Measurements from ENCODE around the gene ABCD4.

Gene ABCD4

DNA sequence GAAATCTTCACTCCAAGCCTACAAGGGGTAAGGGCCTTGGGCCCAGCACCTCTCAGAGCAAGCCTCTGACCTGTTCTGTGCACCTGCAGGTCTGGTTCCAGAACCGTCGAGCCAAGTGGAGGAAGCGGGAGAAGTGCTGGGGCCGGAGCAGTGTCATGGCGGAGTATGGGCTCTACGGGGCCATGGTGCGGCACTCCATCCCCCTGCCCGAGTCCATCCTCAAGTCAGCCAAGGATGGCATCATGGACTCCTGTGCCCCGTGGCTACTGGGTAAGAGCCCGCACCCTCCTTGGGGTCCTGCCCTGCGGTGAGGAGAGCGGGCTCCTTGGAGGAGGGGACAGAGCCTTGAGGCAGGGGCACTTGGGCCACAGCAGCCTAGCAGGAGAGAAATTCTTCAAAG is 43.2 kb downstream of the ABCD4 start:
- no peak for DNase-seq (ENCODE audit: low spot score)

DNA sequence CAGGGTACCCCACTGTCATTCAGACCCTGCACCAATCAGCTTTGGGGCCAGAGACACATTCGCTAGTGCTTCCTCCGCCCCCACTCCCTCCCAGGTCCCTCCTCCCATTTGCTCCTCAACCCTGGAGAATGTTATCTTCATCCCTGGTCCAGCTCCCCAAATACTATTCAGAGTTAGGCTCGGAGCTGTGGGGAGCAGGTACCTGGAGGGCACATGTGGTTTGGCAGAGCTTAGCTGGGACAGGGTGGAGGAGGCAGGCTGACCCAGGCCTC is 44.0 kb downstream of the ABCD4 start:
- DNase-seq (ENCODE audit: low spot score), result no peak

DNA sequence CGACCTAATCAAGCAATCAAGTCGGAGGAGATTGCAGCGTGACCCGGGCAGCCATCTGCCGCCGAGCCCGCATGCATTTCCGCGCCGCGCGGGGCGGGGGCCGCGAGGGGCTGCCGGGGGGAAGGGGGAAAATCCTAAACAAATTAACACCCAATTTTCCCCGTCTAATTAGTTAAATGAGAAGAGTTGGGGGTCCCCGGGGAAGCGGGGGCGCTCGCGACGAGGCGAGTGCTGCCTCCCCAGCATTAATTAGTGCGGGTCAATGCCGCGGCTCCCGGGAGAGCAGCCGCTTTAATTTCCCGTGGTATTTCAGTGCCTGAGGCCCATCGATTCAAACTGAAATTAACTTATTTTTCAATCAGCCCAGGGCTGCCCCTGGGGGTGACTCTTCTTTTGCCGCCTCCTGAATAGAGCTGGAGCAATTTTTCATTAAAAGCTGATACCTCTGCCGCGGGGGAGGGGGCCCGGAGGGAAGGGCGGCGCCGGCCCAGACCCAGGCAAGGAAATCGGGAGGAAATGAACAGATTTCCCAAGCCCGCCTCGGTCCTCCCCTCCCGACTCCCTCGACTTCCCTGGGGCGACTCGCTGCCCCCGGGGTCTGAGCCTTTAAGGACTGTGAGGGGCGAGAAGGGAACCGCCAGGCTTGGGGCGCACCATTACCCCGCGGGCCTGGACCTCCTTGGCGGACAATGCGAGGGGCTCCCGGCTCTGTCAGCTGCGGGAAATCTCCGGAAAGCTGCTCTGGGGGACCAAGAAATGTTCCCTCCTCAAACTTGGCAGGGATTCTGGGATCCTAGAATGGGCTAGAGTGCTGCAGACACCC is 44.6 kb downstream of the ABCD4 start:
- no peak for DNase-seq (ENCODE audit: low spot score)

DNA sequence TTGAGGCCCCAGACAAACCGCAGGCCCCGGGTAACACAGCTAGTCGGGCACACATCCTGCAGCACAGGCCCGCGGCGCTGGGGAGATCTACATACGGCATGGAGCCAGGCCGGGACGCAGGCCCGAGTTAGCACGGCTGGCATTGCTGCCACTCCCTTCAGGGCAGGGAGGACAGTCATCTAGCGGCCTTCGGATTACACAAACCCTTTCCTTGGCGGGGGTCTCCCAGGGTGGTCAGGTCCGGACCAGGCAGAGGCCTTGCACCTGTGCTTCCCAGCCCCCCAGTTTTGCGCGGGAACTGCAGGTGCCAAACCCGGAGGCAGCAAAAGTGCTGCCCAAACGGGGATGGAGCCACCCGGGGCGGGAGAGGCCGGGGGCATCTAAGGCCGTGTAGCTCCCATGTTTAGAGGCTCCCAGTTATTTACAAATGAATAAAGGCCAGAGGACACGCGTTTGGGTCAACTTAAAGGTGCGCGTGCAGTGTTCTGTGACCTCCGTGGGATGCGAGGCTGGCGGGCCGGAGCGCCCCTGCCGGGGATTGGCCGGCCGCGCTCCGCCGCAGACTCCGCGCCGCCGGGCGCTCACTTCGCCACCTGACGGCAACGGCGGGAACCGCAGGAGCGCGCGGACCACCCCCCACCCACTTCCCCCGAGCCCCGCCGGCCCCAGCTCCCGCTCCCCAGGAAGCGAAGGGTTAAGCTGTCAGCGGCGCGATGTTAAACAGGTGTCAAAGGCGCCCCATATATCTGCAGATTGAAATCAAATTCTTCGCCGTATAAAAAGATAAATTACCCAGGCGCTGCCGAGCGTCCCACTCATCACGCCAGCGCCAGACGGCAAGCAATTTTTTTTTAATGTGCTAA is 45.4 kb downstream of the ABCD4 start:
- DNase-seq (ENCODE audit: low spot score), result peak; percentile 86

GRCh38 chr14:74255281-74255680 is 47.5 kb downstream of the ABCD4 start:
- DNase-seq (ENCODE audit: low spot score), result no peak

DNA sequence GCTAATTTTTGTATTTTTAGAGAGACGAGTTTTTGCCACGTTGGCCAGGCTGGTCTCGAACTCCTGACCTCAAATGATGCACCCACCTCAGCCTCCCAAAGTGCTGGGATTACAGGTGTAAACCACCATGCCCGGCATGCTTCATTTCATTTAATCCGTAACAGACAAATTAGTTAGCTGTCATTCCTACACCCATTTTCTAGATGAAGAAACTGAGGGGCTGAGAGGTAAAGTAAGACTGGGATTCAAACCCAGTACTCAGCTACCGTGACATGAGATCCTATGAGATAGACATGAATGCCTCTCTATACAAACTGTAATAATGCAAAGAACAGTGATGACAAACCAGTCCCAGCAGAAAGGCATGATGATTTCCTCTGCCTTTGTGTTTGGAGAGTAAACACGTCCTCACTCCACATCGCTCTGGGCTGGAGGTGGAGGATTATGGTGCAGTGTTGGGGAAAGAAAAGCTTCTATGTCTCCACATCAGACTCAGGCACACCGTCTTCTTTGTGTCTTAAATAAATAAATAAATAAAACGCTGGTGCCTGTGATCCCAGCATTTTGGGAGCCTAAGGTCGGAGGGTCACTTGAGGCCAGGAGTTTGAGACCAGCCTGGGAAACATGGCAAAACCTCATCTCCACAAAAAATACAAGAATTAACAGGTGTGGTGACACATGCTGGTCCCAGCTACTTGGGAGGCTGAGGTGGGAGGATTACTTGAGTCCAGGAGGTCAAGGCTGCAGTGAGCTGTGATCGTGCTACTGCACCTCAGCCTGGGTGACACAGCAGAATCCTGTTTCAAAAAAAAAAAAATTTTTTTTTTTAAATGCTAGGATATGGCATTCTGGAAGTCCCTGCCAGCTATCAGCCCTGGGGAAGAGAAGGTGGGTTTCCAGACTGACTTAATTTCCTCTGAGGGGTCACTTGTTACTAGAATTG is 53.0 kb downstream of the ABCD4 start:
- no peak for DNase-seq (ENCODE audit: low spot score)

DNA sequence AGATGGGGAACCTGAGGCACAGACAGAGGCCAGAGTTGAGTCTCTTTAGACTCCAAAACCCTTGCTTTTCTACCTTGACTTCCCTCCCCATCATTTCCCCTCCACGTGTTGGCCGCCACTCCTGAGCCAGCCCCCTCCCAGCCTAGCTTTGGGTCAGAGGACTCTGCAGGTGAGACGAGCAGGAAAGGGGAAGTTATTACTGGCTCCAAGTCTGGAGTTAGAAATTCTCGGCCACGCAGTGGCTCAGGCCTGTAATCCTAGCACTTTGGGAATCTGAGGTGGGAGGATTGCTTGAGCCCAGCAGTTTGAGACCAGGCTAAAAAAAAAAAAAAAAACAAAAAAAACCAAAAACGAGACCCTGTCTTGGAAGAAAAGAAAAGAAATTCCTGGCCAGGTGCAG is 54.7 kb downstream of the ABCD4 start:
- no peak for DNase-seq (ENCODE audit: low spot score)

DNA sequence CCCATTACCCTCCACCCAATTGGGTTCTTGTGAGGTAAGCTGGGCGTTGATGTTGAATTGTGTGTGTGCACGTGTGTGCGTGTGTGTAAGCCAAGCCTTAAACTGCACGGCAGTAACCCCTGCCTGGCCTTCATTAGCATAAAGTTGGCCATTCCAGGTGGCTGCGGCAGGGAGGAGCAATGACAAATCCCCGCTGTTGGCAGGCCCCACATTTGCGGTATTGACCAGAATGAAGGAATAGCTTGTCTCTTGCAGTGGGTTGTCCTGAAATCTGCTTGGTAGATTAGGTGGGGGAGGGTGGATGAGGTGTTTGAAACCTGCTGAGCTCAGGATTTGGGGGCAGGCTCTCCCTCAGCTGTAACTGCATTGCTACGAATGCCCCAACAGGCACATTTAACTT is 56.2 kb downstream of the ABCD4 start:
- DNase-seq (ENCODE audit: low spot score), result no peak

DNA sequence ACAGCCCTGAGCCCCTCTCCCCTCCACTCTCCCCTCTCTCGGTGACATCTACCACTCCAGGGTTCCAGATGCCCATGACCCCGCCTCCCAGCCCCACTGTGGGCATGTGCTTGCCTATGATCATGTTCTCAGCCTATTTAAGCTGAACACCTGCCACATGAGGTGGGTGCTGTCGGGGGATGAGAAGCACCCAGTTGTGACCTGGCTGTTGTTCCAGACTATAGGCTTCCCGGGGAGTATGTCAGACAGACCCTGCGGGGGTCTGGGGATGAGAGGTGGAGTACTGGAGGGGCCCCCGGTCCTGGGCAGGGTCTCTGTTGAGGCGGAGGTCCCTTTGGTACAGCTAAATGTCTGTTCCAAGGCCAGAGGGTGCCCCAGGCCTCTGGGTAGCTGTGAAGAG is 57.4 kb downstream of the ABCD4 start:
- DNase-seq (ENCODE audit: low spot score), result no peak

DNA sequence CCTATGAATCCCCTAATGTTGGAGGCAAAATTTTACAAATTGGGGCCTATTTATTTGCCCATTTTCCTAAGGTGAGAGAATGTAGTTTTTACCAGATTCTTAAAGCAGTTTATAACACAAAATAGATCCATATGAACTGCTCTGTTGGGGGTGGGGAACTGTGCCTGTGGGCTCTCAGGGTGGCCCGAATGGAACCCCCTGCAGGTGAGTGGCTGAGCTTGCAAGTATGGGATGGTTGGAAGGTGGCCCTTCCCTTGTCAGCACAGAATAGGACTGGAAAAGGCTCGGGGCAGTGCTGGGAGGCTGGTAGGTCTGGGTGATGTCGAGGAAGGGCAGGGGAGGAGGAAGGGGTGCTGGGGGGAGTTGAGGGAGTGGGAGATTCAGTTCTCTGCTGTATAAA is 58.6 kb downstream of the ABCD4 start:
- DNase-seq (ENCODE audit: low spot score), result no peak

DNA sequence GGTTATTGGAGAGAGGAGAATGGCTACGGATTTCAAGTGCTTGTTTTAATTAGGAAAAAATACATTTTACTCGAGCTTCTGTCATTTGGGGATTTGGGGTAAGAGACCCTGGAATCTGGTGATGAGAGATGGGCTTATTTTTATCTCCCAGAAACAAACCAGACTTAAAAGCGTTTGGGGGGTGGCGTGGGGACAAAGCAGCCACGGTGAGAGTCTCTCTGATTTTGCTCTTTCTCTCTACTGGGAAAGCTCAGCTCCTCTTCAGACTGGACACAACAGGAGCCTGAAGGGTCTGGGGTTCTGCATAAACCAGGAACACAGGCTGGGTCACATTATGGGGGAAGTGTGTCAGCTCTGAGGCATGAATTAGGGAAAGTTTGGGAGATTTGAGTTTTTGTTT is 59.7 kb downstream of the ABCD4 start:
- DNase-seq (ENCODE audit: low spot score), result no peak

DNA sequence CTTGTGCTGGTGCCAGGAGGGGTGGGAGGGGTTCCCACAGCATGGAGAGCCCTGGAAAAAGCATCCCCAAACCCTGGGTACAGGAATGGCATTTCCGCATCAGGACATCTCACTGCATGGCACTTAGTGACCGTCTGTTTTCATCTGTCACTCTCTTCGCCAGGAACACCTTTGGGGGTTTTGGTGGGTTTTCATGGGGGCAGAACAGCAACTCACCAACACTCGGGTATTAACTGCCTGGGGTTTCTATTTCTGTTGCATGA is 60.0 kb downstream of the ABCD4 start:
- no peak for DNase-seq (ENCODE audit: low spot score)

- no peak for DNase-seq (ENCODE audit: low spot score)
These were observed 60.5 kb downstream of the ABCD4 start for GRCh38 chr14:74242021-74242779.

DNA sequence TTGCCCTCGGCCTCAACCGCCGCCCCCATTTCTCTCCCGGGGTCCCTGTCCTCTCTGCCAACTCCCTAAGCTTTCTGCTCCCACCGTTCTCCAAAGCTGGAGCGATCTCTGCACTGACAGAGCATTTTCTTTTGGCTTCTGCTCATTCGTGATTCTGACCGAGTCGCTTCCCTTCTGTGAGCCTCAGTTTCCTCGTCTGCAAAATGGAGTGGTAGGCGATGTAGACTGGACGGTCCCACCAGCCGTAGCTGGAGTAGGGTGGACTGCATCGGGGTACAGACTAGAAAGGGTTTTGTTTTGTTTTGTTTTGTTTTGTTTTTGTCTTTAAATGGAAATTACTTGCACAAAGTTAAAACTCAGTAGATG is 61.1 kb downstream of the ABCD4 start:
- no peak for DNase-seq (ENCODE audit: low spot score)

DNA sequence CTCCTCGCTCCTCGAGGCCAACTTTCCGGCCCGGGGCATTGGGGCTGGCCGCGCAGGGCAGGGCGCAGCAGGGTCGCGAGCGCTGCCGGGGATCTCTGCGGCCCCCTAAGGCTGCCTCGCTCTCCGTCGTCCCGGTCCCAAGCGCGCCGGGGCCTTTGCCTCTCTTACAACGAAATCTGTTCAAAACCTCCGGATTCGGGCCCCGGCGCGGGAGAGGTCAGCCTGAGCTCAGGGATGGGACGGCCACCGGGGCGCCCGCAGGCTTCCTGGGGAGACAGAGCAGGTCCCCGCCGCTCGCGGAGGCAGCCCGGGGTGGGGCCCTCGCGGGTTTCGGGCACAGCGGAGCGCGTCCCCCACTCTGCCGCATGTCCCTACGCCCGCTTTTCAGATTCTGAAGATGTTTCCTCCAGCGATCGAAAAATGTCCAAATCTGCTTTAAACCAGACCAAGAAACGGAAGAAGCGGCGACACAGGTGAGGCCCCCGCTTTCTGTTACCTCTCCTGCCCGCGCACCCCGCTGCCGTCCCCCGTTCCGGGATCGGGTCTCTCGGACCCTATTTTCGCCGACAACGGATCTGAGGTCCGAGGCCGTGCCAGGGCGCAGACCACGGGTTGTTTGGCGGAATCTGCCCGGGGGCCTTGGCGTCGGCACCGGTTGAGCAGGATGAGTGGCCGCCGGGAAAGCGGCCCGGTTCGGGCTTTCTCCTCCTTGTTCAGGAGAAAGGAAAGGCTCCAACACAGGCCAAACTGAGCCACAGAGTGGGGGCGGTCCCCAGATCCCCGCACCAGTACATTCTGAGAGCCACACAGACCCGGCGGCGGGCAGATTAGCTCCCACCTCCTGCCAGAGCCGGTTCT is 61.7 kb downstream of the ABCD4 start:
- peak; percentile 36 for DNase-seq (ENCODE audit: low spot score)

GRCh38 chr14:74239848-74240793 is 62.6 kb downstream of the ABCD4 start:
- DNase-seq (ENCODE audit: low spot score), result no peak

GRCh38 chr14:74238974-74239847 is 63.5 kb downstream of the ABCD4 start, which contains the start of gene VSX2:
VSX2 (plus strand) TSS chr14:74239449; CDS start chr14:74239562, 113 bp downstream.
- no peak for DNase-seq (ENCODE audit: low spot score)

DNA sequence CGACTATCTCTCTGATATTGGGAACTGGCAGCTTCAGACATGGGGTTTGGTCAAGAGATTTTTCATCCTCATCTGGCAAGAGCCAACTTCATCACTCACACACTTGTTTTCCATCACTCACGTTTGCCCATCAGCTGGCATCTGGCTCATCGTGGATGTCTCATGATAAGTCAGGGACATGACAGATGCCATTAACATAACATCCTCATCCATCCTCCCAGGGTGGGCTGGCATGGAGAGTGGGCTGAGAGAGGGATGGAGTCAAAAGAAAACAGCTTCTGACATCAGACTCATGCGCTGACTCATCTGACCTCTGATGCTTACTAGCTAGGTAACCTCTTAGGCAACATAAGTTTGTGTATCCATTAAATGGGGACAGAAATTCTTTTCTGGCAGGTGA is 65.3 kb downstream of the ABCD4 start:
- no peak for DNase-seq (ENCODE audit: low spot score)

Measured in germinal center (tissue), 1 donor.